ENCODE data around the gene RNF114. TPM values are rescaled to one million over a fixed set of nuclear protein-coding genes. Genes with fewer than 3 reads are reported as not detected.
"Not testable (repeated sequence)": the region's sequence is repeated elsewhere in the genome, so short reads cannot be mapped to it uniquely, and the experiment has no call there.

Gene RNF114
- total RNA-seq, 1 donor from 2014 or later: 54.5 TPM

DNA sequence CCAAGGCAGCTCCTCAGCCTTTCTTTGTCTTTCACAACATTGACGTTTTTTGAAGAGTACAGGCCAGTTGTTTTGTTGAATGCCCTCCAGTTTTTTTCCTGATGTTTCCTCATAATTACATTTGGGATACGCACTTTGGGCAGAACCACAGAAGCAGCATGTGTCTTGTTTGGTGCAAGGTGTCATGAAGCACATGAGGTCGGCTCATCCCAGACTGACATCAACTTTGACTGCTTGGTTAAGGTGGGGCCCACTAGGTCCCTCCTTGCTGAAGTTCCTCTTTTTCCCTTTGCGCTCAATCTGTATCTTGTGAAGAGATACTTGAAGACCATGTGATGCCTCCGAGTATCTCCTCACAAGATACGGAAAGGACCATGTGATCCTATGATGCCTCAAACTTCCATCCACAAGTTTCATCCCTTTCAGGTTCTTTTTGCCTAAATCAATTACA is 57.1 kb downstream of the RNF114 start:
- Mint-ChIP-seq H3K27me3 (ENCODE audit: low read depth) (no peaks in the 10 kb centered on the region), H3K9me3 (no peaks in the 10 kb centered on the region), H3K36me3 (no peaks in the 10 kb centered on the region), H3K27ac (no peak overlapping the region), H3K4me3 (no peak overlapping the region), H3K4me1 (peaks cover 29% of the 10 kb centered on the region)
- no peak for DNase-seq (ENCODE audit: low spot score in 2 of 2, unreplicated experiment in 2 of 2)
- TF ChIP-seq, protein P1, sequence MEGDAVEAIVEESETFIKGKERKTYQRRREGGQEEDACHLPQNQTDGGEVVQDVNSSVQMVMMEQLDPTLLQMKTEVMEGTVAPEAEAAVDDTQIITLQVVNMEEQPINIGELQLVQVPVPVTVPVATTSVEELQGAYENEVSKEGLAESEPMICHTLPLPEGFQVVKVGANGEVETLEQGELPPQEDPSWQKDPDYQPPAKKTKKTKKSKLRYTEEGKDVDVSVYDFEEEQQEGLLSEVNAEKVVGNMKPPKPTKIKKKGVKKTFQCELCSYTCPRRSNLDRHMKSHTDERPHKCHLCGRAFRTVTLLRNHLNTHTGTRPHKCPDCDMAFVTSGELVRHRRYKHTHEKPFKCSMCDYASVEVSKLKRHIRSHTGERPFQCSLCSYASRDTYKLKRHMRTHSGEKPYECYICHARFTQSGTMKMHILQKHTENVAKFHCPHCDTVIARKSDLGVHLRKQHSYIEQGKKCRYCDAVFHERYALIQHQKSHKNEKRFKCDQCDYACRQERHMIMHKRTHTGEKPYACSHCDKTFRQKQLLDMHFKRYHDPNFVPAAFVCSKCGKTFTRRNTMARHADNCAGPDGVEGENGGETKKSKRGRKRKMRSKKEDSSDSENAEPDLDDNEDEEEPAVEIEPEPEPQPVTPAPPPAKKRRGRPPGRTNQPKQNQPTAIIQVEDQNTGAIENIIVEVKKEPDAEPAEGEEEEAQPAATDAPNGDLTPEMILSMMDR (IDR thresholded peaks at IDR 0.05; ENCODE audit: unreplicated experiment): no peak

DNA sequence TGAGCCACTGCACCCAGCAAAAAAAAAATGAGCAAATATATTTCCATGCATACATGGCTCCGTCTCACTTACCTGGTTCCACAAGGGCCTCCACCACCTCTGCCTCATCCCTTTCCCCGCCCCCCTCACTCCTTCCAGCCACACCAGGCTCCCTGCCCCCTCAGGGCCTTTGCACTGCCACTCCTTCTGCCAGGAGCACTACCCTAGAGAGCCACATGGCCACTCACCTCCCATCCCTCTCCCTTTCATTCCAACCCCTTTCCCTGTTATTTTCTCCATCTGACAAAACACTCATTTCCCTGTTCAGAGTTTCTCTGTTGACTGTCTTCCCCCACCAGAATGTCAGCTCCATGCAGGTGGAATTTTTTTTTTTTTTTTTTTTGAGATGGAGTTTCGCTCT is 59.4 kb downstream of the RNF114 start:
- H3K27me3 Mint-ChIP-seq (ENCODE audit: low read depth): no peaks in the 10 kb centered on the region
- DNase-seq (ENCODE audit: low spot score in 2 of 2, unreplicated experiment in 2 of 2): no peak
- no peaks in the 10 kb centered on the region for H3K36me3 Mint-ChIP-seq
- no peaks in the 10 kb centered on the region for H3K9me3 Mint-ChIP-seq
- no peak overlapping the region for H3K27ac Mint-ChIP-seq
- TF ChIP-seq, protein P1 (IDR thresholded peaks at IDR 0.05; ENCODE audit: unreplicated experiment): no peak
- H3K4me1 Mint-ChIP-seq: peaks cover 8% of the 10 kb centered on the region
- H3K4me3 Mint-ChIP-seq: no peak overlapping the region

DNA sequence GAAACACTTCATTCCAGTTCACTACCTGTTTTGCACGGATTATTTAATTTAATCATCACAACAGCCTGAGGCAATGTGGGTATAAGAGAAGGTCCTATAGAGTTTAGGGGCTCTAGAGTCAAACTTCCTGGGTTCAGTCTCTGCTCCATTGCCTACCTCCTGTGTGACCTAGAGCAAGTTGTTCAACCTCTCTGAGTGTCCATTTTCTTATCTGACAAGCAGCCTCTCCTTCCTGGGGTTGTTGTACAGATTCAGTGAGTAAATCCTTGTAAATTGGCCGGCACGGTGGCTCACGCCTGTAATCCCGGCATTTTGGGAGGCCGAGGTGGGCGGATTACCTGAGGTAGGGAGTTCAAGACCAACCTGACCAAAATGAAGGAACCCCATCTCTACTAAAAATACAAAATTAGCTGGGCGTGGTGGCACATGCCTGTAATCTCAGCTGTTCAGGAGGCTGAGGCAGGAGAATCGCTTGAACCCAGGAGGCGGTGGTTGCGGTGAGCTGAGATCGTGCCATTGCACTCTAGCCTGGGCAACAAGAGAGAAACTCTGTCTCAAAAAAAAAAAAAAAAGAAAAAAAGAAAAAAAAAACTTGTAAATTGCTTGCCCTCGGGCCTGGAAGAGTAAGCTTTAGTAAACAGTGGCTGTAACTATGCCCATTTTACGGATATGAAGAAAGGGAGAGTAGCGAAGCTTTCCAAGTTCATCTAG is 62.4 kb downstream of the RNF114 start:
- not testable (repeated sequence) for DNase-seq (ENCODE audit: low spot score in 2 of 2, unreplicated experiment in 2 of 2); H3K4me1 Mint-ChIP-seq; H3K27me3 Mint-ChIP-seq (ENCODE audit: low read depth); H3K36me3 Mint-ChIP-seq; H3K4me3 Mint-ChIP-seq; H3K9me3 Mint-ChIP-seq
- H3K27ac Mint-ChIP-seq: peak overlapping the region; percentile 47

DNA sequence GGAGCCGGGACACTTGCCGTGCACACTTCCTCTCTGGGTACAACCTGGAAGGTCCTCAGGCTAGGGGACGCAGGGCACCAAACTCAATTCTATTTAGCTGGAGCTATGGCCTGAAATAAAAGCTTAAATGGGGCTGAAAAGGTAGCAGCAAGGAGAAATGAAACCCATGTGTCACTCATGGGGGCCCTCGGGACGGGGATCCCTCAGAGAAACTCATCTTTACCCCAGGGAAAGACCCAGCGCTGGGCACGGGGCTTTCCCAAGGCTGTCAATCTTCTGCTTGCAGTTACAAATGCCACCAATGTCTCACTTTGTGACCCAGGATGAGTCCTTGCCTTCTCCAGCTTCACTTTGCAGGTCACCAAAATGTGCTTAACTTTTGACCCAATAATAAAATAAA is 63.1 kb downstream of the RNF114 start:
- no peaks in the 10 kb centered on the region for H3K27me3 Mint-ChIP-seq (ENCODE audit: low read depth)
- no peak overlapping the region for H3K4me3 Mint-ChIP-seq
- TF ChIP-seq, protein P1 (IDR thresholded peaks at IDR 0.05; ENCODE audit: unreplicated experiment): no peak
- no peaks in the 10 kb centered on the region for H3K4me1 Mint-ChIP-seq
- H3K36me3 Mint-ChIP-seq: no peaks in the 10 kb centered on the region
- DNase-seq (ENCODE audit: low spot score in 2 of 2, unreplicated experiment in 2 of 2): no peak
- no peaks in the 10 kb centered on the region for H3K9me3 Mint-ChIP-seq
- H3K27ac Mint-ChIP-seq: no peak overlapping the region

DNA sequence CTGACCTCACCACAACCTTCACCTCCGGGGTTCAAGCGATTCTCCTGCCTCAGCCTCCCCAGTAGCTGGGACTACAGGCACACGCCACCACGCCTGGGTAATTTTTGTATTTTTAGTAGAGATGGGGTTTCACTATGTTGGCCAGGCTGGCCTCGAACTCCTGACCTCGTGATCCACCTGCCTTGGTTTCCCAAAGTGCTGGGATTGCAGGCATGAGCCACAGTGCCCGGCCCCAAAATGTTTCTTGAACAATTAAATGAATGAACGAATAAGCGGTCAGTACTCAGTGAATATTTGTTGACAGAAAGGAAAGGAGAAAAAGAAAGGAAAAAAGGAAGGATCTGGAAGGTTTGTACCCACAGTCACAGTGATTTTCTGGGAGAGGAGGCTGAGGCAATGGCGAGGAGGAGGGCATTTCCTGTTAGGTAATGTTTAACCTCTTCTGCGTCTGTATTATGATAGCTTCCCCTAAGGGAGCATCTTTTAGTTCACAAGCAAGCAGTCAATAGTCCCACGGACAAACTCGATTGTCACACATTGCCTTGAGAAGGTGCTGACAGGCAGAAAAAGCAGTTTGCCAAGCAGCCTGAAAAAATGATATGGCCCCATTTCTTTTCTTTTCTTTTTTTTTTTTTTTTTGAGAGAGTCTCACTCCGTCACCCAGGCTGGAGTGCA is 64.5 kb downstream of the RNF114 start:
- DNase-seq (ENCODE audit: low spot score in 2 of 2, unreplicated experiment in 2 of 2); H3K4me3 Mint-ChIP-seq; H3K27me3 Mint-ChIP-seq (ENCODE audit: low read depth); H3K9me3 Mint-ChIP-seq; H3K27ac Mint-ChIP-seq; H3K36me3 Mint-ChIP-seq; H3K4me1 Mint-ChIP-seq: not testable (repeated sequence)

DNA sequence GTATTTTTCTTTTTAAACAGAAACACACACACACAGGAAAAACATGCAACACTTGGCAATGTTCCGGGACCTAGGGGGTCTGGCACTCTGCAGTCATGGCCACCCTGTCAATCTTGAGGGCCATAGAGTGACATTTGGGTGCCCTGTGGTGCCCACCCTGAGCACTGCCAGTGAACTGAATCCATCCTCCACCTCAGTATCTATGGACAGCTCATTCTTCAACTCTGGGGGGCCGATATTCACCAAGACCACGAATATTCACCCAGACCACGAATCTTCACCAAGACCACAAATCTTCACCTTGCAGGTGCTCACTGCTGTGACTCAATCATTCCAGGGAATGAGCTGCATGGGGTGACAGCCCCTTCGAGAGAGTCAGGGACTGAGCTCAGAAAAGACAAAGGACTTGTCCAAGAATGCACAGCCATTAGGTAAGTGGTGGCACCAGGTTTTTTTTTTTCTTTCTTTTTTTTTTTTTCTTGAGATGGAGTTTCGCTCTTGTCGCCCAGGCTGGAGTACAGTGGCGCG is 65.7 kb downstream of the RNF114 start:
- Mint-ChIP-seq H3K4me1 (peaks cover 7% of the 10 kb centered on the region), H3K27ac (no peak overlapping the region), H3K4me3 (no peak overlapping the region), H3K9me3 (no peaks in the 10 kb centered on the region), H3K36me3 (no peaks in the 10 kb centered on the region), H3K27me3 (ENCODE audit: low read depth) (no peaks in the 10 kb centered on the region)
- DNase-seq (ENCODE audit: low spot score in 2 of 2, unreplicated experiment in 2 of 2): no peak
- TF ChIP-seq, protein P1 (IDR thresholded peaks at IDR 0.05; ENCODE audit: unreplicated experiment): no peak
